ENCODE data around the gene ATP8B3.

Gene ATP8B3

DNA sequence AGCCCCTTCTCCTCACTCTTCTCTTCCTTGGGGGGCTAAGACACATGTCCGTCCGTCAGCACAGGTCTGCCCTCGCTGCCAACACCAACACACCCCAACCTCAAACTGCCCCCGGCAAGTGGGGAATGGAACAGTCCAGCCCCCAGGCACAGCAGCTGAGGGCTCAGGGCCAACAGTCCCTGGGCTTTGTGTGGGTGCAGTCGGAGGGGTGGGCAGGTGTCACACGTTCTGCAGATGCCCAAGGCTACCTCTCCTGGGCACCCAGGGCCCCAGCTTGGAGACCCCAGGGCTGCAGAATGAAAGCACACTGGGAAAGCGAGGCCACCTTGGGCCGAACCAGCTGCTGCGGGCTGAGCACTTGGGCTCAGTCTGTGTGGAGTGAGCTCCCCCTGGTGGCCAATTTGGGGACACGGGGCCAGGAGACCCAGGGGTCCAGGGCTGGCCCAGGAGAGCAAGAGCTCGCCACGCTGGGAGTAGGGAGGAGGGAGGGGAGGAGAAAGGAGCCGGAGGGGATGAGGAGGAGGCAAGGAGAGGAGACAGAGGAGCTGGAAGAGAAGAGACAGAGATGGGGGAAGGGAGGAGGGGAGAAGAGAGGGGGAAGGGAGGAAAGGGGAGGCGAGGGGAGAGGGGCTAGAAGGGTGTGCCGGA, 14.0 kb upstream of the ATP8B3 start:
- no peak for DNase-seq (ENCODE audit: low read depth, low spot score)
- ChIA-PET POLR2A (no interaction called here), CTCF (interaction anchor here (0.6 to 14.5 kb wide), 35 partner anchors 9 to 383 kb away, joined by 3 to 292 read pairs (median 4); partner anchors contain the start of genes ATP8B3, REXO1 and UQCR11)
- TF ChIP-seq, protein P1, sequence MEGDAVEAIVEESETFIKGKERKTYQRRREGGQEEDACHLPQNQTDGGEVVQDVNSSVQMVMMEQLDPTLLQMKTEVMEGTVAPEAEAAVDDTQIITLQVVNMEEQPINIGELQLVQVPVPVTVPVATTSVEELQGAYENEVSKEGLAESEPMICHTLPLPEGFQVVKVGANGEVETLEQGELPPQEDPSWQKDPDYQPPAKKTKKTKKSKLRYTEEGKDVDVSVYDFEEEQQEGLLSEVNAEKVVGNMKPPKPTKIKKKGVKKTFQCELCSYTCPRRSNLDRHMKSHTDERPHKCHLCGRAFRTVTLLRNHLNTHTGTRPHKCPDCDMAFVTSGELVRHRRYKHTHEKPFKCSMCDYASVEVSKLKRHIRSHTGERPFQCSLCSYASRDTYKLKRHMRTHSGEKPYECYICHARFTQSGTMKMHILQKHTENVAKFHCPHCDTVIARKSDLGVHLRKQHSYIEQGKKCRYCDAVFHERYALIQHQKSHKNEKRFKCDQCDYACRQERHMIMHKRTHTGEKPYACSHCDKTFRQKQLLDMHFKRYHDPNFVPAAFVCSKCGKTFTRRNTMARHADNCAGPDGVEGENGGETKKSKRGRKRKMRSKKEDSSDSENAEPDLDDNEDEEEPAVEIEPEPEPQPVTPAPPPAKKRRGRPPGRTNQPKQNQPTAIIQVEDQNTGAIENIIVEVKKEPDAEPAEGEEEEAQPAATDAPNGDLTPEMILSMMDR (IDR thresholded peaks at IDR 0.05; ENCODE audit: insufficient read depth, low read length, missing control alignments): peak; percentile 96
- no peak overlapping the region for H3K4me3 ChIP-seq (ENCODE audit: low read depth, low read length)

DNA sequence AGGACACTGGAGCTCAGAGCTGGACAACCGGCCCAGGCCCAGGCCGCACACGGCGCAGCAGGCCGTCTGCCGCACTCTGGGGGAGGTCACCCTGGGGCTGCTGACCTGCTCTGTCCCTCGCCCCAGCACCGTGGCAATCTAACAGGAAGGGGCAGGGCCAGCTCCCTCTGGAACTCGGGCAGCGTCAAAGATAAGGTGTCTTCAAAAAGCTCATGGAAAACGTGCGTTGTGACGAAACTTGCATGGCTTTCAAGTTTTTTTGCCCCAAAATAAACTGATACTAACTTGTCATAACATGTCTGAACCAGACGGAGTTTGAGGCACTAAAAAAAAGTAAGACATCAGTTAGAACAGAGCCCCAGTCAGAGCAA, 12.2 kb upstream of the ATP8B3 start:
- DNase-seq (ENCODE audit: low read depth, low spot score): no peak
- ChIA-PET POLR2A (no interaction called here), CTCF (interaction anchor here (1.0 to 14.5 kb wide), 4 partner anchors 10 to 151 kb away, joined by 3 to 292 read pairs (median 48); no protein-coding TSS in a partner anchor)
- no peak overlapping the region for H3K4me3 ChIP-seq (ENCODE audit: low read depth, low read length)
- TF ChIP-seq, protein P1 (IDR thresholded peaks at IDR 0.05; ENCODE audit: insufficient read depth, low read length, missing control alignments): no peak

DNA sequence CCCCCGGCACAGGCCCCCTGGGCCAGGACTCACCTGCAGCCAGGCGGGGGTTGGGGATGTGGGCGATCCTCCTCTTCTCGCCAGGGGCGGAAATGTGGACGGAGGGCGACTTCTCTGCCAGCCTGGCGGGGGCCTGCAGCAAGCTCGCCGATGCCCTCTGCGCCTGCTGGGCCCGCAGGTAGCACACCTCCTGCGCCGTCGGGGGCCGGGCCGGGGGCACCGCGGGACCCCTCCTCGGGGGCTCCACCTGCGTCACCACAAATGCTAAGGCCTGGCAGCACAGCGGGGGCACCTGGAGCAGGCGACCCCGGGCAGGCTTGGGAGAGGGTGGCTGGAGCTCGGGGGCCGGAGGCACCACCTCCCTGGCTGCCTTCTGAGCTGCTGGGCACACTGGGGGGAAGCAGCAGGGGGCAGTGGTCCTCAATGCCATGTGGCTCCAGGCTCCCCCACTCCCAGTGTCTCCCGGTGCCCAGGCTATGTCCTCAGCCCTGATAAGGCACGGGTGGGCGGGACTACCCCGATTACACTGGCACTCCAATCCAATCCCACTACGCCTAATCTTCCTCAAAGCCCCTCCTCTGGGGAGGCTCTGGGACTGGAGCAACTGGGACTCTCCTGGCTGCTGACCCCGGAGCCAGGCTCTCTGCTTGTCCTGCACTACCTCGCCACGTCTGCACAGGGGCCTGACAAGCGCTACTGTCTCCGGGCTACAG, 11.6 kb upstream of the ATP8B3 start:
- TF ChIP-seq, protein P1 (IDR thresholded peaks at IDR 0.05; ENCODE audit: insufficient read depth, low read length, missing control alignments): no peak
- DNase-seq (ENCODE audit: low read depth, low spot score): no peak
- H3K4me3 ChIP-seq (ENCODE audit: low read depth, low read length): no peak overlapping the region
- POLR2A ChIA-PET: no interaction called here
- CTCF ChIA-PET: interaction anchor here (1.0 to 14.5 kb wide), 5 partner anchors 8 to 151 kb away, joined by 3 to 292 read pairs (median 39); no protein-coding TSS in a partner anchor

DNA sequence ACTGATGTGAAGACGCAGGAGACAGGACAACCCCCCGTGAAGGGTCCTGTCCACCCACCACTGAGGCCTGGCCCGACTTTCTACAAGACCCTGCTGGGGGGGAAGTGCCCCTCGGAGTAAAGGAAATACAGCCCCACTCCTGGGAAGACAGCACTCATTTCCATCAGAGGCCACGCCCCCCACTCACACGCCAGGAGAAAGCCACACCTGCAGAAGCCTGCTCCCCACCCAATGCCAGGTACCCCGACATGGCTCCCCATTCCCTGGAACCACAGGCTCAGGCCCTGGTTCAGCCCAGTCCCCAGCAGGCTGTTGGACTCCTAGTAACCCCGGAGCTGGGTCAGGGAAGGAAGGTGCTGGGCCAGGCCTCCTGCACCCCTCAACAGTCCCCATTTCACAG, 10.9 kb upstream of the ATP8B3 start:
- POLR2A ChIA-PET: no interaction called here
- H3K4me3 ChIP-seq (ENCODE audit: low read depth, low read length): no peak overlapping the region
- TF ChIP-seq, protein P1 (IDR thresholded peaks at IDR 0.05; ENCODE audit: insufficient read depth, low read length, missing control alignments): no peak
- CTCF ChIA-PET: interaction anchor here (1.3 to 14.5 kb wide), 5 partner anchors 8 to 277 kb away, joined by 3 to 292 read pairs (median 5); no protein-coding TSS in a partner anchor
- DNase-seq (ENCODE audit: low read depth, low spot score): no peak

DNA sequence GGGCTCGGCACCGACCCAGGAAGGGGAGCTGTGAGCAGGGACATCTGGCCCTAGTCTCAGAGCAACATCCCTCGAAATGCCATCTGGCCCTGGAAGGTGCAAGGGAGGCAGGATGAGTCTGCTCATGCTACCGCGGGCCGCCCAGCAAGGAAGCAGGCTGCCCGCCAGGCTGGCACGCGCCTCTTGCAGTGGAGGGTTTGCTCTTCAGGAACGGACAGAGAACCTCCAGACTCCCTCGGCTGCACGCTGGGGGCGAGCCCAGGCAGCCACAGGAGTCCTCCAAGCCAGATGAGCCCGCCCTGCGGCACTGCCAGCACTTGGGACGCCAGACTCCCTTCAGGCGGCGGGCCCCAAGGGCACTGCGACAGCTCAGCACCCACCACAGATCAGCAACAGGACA, 10.1 kb upstream of the ATP8B3 start:
- TF ChIP-seq, protein P1 (IDR thresholded peaks at IDR 0.05; ENCODE audit: insufficient read depth, low read length, missing control alignments): no peak
- no peak overlapping the region for H3K4me3 ChIP-seq (ENCODE audit: low read depth, low read length)
- POLR2A ChIA-PET: no interaction called here
- CTCF ChIA-PET: interaction anchor here (1.3 to 14.5 kb wide), 3 partner anchors 8 to 276 kb away, joined by 3 to 292 read pairs (median 5); no protein-coding TSS in a partner anchor
- no peak for DNase-seq (ENCODE audit: low read depth, low spot score)

All from AG04449 (cell line).